DMS153 treated with DMSO at 0.1 percent for 48 hours (cell line): ENCODE data around the gene NTPCR.
"Not testable (repeated sequence)": the region's sequence is repeated elsewhere in the genome, so short reads cannot be mapped to it uniquely, and the experiment has no call there.

Experiments
- DNase-seq: peaks from one replicate; lab custom pipeline; 2025; ENCODE audit not compliant: unreplicated experiment; lab: John Stamatoyannopoulos, UW

NTPCR gene

GRCh38 chr1:232983817-232984567 lies 33.6 kb downstream of the NTPCR start:
- DNase-seq: no peak

- DNase-seq: no peak
Measured at GRCh38 chr1:232984577-232985425, 34.4 kb downstream of the NTPCR start.

- no peak for DNase-seq
Measured at GRCh38 chr1:232985882-232986526, 35.6 kb downstream of the NTPCR start.

GRCh38 chr1:232986527-232986922 lies 36.1 kb downstream of the NTPCR start:
- no peak for DNase-seq

GRCh38 chr1:232987046-232987773 lies 36.8 kb downstream of the NTPCR start:
- no peak for DNase-seq

GRCh38 chr1:232987774-232988140 lies 37.3 kb downstream of the NTPCR start:
- DNase-seq: no peak

GRCh38 chr1:232988572-232989040 lies 38.2 kb downstream of the NTPCR start:
- no peak for DNase-seq

- DNase-seq: no peak
Measured at GRCh38 chr1:232990176-232991128, 40.0 kb downstream of the NTPCR start.

- DNase-seq: no peak
Measured at GRCh38 chr1:232991238-232991637, 40.8 kb downstream of the NTPCR start.

GRCh38 chr1:232992227-232992626 lies 41.8 kb downstream of the NTPCR start:
- no peak for DNase-seq

GRCh38 chr1:232993555-232993954 lies 43.1 kb downstream of the NTPCR start:
- DNase-seq: no peak

- no peak for DNase-seq
Measured at GRCh38 chr1:232995189-232995588, 44.8 kb downstream of the NTPCR start.

GRCh38 chr1:232996143-232996542 lies 45.7 kb downstream of the NTPCR start:
- no peak for DNase-seq

- no peak for DNase-seq
Measured at GRCh38 chr1:232998138-232998537, 47.7 kb downstream of the NTPCR start.

GRCh38 chr1:232998646-232999045 lies 48.2 kb downstream of the NTPCR start:
- no peak for DNase-seq

- DNase-seq: no peak
Measured at GRCh38 chr1:232999956-233000625, 49.7 kb downstream of the NTPCR start.

GRCh38 chr1:233003638-233004037 lies 53.2 kb downstream of the NTPCR start:
- DNase-seq: not testable (repeated sequence)

- no peak for DNase-seq
Measured at GRCh38 chr1:233004451-233004850, 54.0 kb downstream of the NTPCR start.

- peak; percentile 29 for DNase-seq
Measured at GRCh38 chr1:233005156-233005555, 54.7 kb downstream of the NTPCR start.
